ENCODE data around the gene GABARAPL1.
"Not testable (repeated sequence)": the region's sequence is repeated elsewhere in the genome, so short reads cannot be mapped to it uniquely, and the experiment has no call there.

The GABARAPL1 gene

GRCh38 chr12:10212739-10213131 is at the start of gene GABARAPL1:
TSS of gene GABARAPL1 (plus strand) at chr12:10212877. CDS start at chr12:10213130, 253 bp downstream.
- DNase-seq (ENCODE audit: low read depth): peak; percentile 67

- DNase-seq (ENCODE audit: low read depth): no peak
These were observed 49.6 kb upstream of the GABARAPL1 start for GRCh38 chr12:10163084-10163483.

GRCh38 chr12:10165421-10165820 is 47.3 kb upstream of the GABARAPL1 start:
- DNase-seq (ENCODE audit: low read depth): no peak

GRCh38 chr12:10167599-10167998 is 45.1 kb upstream of the GABARAPL1 start:
- no peak for DNase-seq (ENCODE audit: low read depth)

GRCh38 chr12:10169104-10169503 is 43.6 kb upstream of the GABARAPL1 start:
- no peak for DNase-seq (ENCODE audit: low read depth)

- DNase-seq (ENCODE audit: low read depth): no peak
These were observed 42.5 kb upstream of the GABARAPL1 start for GRCh38 chr12:10170216-10170615.

GRCh38 chr12:10171973-10172728 is 40.5 kb upstream of the GABARAPL1 start, which contains the start of gene OLR1:
TSS of gene OLR1 (minus strand) at chr12:10172132. CDS start at chr12:10172077, 55 bp downstream.
- no peak for DNase-seq (ENCODE audit: low read depth)

- no peak for DNase-seq (ENCODE audit: low read depth)
These were observed 37.6 kb upstream of the GABARAPL1 start for GRCh38 chr12:10174986-10175614.

- no peak for DNase-seq (ENCODE audit: low read depth)
These were observed 36.6 kb upstream of the GABARAPL1 start for GRCh38 chr12:10175846-10176636.

- no peak for DNase-seq (ENCODE audit: low read depth)
These were observed 33.9 kb upstream of the GABARAPL1 start, which contains the start of gene TMEM52B for GRCh38 chr12:10178821-10179220. TSS of gene TMEM52B (plus strand) at chr12:10179032. CDS start at chr12:10179575, 543 bp downstream.

GRCh38 chr12:10179776-10180181 is 32.9 kb upstream of the GABARAPL1 start:
- no peak for DNase-seq (ENCODE audit: low read depth)

GRCh38 chr12:10182354-10183049 is 30.2 kb upstream of the GABARAPL1 start:
- no peak for DNase-seq (ENCODE audit: low read depth)

- DNase-seq (ENCODE audit: low read depth): no peak
These were observed 28.3 kb upstream of the GABARAPL1 start for GRCh38 chr12:10184261-10184843.

GRCh38 chr12:10186299-10186698 is 26.4 kb upstream of the GABARAPL1 start:
- no peak for DNase-seq (ENCODE audit: low read depth)

GRCh38 chr12:10186958-10187357 is 25.7 kb upstream of the GABARAPL1 start:
- not testable (repeated sequence) for DNase-seq (ENCODE audit: low read depth)

GRCh38 chr12:10189653-10190052 is 23.0 kb upstream of the GABARAPL1 start:
- no peak for DNase-seq (ENCODE audit: low read depth)

GRCh38 chr12:10190558-10191388 is 21.9 kb upstream of the GABARAPL1 start:
- DNase-seq (ENCODE audit: low read depth): no peak

- DNase-seq (ENCODE audit: low read depth): no peak
These were observed 20.8 kb upstream of the GABARAPL1 start for GRCh38 chr12:10191865-10192264.

GRCh38 chr12:10194160-10194670 is 18.5 kb upstream of the GABARAPL1 start:
- DNase-seq (ENCODE audit: low read depth): no peak

- no peak for DNase-seq (ENCODE audit: low read depth)
These were observed 16.5 kb upstream of the GABARAPL1 start for GRCh38 chr12:10196210-10196609.

All from stimulated activated CD8-positive, alpha-beta memory T cell treated with anti-CD3 and anti-CD28 coated beads, Interleukin-15, amount 100 ng/mL, for 24 hours (primary cell).